GM12872 (cell line): ENCODE results near the gene RFESD.

ENCODE experiments used
- CTCF ChIP-seq: IDR thresholded peaks from 3 replicates; pipeline ENCODE4 v1.5.1; 2011; ENCODE audit warnings: low read depth, mild to moderate bottlenecking, low read length, moderate library complexity; ENCODE audit not compliant: insufficient read depth

The RFESD gene

GRCh38 chr5:95628933-95629332 is 17.6 kb upstream of the RFESD start:
- no peak for TF ChIP-seq CTCF

GRCh38 chr5:95630394-95630917 is 16.1 kb upstream of the RFESD start:
- TF ChIP-seq CTCF = no peak

DNA sequence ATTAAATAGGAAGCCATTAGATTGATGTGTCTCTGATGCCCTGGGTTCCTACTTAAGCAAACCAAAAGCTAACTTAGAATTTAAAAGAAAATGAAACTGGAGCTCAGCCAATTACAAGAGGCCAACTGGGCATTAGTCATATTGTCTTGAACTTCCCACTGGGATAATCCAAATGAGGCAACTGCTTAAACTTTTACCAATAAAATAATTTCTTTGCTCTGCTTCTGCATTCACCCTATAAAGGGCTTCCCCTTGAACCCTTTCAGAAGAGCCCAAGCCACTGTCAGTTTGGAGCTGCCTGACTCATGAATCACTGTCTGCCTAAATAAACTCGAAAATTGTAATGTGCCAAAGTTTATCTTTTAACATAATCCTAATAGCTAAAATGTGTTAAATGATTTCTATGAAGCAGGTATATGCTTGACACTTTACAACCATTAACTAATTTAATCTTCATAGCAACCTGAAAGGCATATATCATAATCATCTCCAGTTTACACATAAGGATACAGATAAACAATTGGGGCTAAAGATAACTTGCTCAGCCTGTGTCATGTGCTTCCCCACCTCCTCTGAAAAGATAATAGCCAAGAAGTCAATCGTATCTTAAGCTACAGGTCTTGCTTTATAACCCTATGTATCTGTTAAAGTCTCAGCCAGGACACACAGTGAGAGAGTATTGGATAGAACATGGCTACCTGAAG is 15.2 kb upstream of the RFESD start:
- no peak for TF ChIP-seq CTCF

DNA sequence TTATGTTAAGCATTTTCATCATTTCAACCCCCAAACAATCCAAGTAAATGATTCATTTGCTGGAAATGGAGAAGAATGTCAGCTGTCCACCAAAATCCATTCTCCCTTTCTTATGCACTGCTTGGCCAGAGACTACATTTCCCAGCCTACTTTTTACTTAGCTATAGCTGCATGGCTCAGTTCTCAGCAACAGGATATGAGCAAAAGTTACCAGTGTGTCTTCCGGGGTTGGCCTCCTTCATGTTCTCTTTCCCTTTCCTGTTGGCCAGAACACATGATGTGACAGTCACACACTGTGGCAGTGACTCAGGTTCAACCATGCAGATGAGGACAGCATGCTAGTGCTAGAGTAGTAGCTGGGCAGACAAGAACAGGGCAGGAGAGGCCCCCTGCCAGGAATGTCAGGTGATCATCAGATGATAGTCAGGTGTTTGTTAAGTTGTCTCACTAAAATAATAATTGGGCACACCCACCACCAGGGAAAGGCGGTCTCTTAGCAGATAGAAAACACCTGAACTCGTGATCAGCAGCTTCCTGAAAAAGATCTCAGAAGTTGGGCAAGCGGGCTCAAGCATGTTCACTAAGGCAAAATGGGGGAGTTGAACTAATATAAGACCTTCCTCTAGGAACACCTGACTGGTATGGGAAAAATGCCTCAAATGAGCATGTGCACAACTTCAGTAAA is 14.4 kb upstream of the RFESD start:
- TF ChIP-seq CTCF = no peak

DNA sequence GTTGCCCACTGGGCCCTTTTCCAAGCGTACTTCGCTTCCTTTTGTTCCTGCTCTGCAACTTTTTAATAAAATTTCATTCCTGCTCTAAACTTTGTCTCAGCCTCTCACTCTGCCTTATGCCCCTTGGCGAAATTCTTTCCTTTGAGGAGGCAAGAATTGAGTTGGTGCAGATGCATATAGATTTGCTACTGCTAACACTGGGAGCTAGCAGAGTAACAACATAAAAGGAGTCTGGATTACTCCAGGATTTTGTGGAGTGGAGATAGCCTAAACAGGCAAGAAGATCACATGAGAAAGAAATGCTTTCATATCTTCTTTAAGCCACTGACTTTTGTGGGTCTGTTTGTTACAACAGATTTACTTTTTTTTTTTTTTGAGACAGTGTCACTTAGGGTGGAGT is 12.9 kb upstream of the RFESD start:
- TF ChIP-seq CTCF = no peak

DNA sequence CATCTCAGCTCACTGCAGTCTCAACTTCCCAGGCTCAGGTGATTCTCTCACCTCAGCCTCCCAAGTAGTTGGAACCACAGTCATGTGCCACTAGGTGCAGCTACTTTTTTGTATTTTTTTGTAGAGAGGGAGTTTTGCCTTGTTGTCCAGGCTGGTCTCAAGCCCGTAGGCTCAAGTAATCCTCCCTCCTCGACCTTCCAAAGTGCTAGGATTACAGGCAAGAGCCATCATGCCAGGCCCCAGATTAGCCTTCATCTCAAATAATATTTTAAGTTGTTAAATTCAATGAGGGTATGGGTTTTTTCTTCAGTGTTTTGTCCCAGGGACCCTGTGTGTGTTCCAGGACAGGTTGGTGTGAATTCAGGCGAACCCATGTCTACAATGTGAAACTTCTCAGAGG is 12.5 kb upstream of the RFESD start:
- TF ChIP-seq CTCF = no peak

- no peak for TF ChIP-seq CTCF
Observed at GRCh38 chr5:95638632-95639031, 7.9 kb upstream of the RFESD start.
